Measurements from ENCODE around the gene OR14I1. TPM values are rescaled to one million over a fixed set of nuclear protein-coding genes. Genes with fewer than 3 reads are reported as not detected.

OR14I1 gene
- total RNA-seq, 4 donors from 2014 or later = not detected

GRCh38 chr1:248699099-248699498, 3.5 kb downstream of the OR14I1 start:
- H3K27me3 ChIP-seq = no peaks in the 10 kb centered on the region
- no peak for TF ChIP-seq CTCF (IDR thresholded peaks at IDR 0.05)
- TF ChIP-seq EP300 (IDR thresholded peaks at IDR 0.05) = no peak
- no peaks in the 10 kb centered on the region for H3K4me1 ChIP-seq
- DNase-seq (ENCODE audit: low spot score in 2 of 2) = no peak
- no peaks in the 10 kb centered on the region for H3K9me3 ChIP-seq
- H3K4me3 ChIP-seq = no peak overlapping the region
- no peaks in the 10 kb centered on the region for H3K36me3 ChIP-seq
- no peak overlapping the region for H3K27ac ChIP-seq
- WGBS, 2 donors = 37 to 50% methylated on average over 1 of the region's 1 CpG

- Histone ChIP-seq H3K4me1 (no peaks in the 10 kb centered on the region), H3K9me3 (no peaks in the 10 kb centered on the region), H3K4me3 (no peak overlapping the region), H3K27ac (no peak overlapping the region), H3K36me3 (no peaks in the 10 kb centered on the region), H3K27me3 (no peaks in the 10 kb centered on the region)
- no peak for DNase-seq (ENCODE audit: low spot score in 2 of 2)
- TF ChIP-seq POLR2A (IDR thresholded peaks at IDR 0.05) (no peak), EP300 (IDR thresholded peaks at IDR 0.05) (no peak), CTCF (IDR thresholded peaks at IDR 0.05) (no peak)
- 80 to 86% methylated on average over 6 of the region's 6 CpGs for WGBS, 2 donors
These were observed 4.7 kb downstream of the OR14I1 start for GRCh38 chr1:248697907-248698306.

GRCh38 chr1:248696774-248697173, 5.8 kb downstream of the OR14I1 start:
- no peak for TF ChIP-seq EP300 (IDR thresholded peaks at IDR 0.05)
- no peak for TF ChIP-seq CTCF (IDR thresholded peaks at IDR 0.05)
- Histone ChIP-seq H3K36me3 (no peaks in the 10 kb centered on the region), H3K4me3 (no peak overlapping the region), H3K9me3 (peaks cover 0 to 3% (median 0%) of the 10 kb centered on the region in 4 donors), H3K27me3 (no peaks in the 10 kb centered on the region), H3K27ac (no peak overlapping the region), H3K4me1 (no peaks in the 10 kb centered on the region)
- 83 to 86% methylated on average over 3 of the region's 3 CpGs for whole genome bisulfite sequencing, 2 donors
- no peak for DNase-seq (ENCODE audit: low spot score in 2 of 2)

- TF ChIP-seq CTCF (IDR thresholded peaks at IDR 0.05) (no peak), EP300 (IDR thresholded peaks at IDR 0.05) (no peak), POLR2A (IDR thresholded peaks at IDR 0.05) (no peak)
- 70 to 78% methylated on average over 3 of the region's 3 CpGs for WGBS, 2 donors
- no peak for DNase-seq (ENCODE audit: low spot score in 2 of 2)
These were observed 6.3 kb downstream of the OR14I1 start for GRCh38 chr1:248696261-248696660.

GRCh38 chr1:248695451-248696132, 7.0 kb downstream of the OR14I1 start:
- H3K4me3 ChIP-seq = no peak overlapping the region
- H3K9me3 ChIP-seq = peaks cover 0 to 7% (median 0%) of the 10 kb centered on the region in 4 donors
- no peaks in the 10 kb centered on the region for H3K36me3 ChIP-seq
- TF ChIP-seq EP300 (IDR thresholded peaks at IDR 0.05) = no peak
- TF ChIP-seq CTCF (IDR thresholded peaks at IDR 0.05) = no peak
- TF ChIP-seq POLR2A (IDR thresholded peaks at IDR 0.05) = no peak
- no peak for DNase-seq (ENCODE audit: low spot score in 2 of 2)
- WGBS, 2 donors = 89 to 92% methylated on average over 13 of the region's 13 CpGs
- H3K27me3 ChIP-seq = no peaks in the 10 kb centered on the region
- no peak overlapping the region for H3K27ac ChIP-seq
- H3K4me1 ChIP-seq = no peaks in the 10 kb centered on the region

More at GRCh38 chr1:248696261-248696660, 6.3 kb downstream of the OR14I1 start:
- Histone ChIP-seq H3K9me3 (peaks cover 0 to 7% (median 0%) of the 10 kb centered on the region in 4 donors), H3K4me3 (no peak overlapping the region), H3K36me3 (no peaks in the 10 kb centered on the region), H3K27me3 (no peaks in the 10 kb centered on the region), H3K27ac (no peak overlapping the region), H3K4me1 (no peaks in the 10 kb centered on the region)
